HG02943 (cell line): Measurements from ENCODE around the gene BEND6.
"Not testable (repeated sequence)": the region's sequence is repeated elsewhere in the genome, so short reads cannot be mapped to it uniquely, and the experiment has no call there.

Source experiments
- ATAC-seq: cut with Tn5 transposase; IDR thresholded peaks from one replicate; pipeline ENCODE4 v1.9.1; 2021; ENCODE audit warnings: mild to moderate bottlenecking, low read depth, moderate library complexity; ENCODE audit not compliant: unreplicated experiment

BEND6 gene

DNA sequence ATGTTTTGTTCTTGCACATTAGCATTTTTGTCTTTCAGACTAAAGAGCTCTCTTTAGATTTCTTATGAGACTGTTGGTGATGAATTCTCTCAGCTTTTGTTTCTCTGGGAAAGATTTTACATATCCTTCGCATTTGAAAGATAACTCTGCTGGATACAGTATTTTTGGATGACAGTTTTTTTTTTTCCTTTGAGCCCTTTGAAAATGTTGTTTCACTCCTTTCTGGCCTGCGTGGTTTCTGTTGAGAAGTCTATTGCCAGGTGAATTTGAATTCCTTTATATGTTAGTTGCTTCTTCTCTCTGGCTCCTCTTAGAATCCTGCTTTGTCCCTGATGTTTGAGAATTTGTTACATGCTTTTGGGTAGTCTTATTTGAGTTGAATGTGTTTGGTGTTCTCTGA is 69.4 kb downstream of the BEND6 start:
- ATAC-seq, result no peak

DNA sequence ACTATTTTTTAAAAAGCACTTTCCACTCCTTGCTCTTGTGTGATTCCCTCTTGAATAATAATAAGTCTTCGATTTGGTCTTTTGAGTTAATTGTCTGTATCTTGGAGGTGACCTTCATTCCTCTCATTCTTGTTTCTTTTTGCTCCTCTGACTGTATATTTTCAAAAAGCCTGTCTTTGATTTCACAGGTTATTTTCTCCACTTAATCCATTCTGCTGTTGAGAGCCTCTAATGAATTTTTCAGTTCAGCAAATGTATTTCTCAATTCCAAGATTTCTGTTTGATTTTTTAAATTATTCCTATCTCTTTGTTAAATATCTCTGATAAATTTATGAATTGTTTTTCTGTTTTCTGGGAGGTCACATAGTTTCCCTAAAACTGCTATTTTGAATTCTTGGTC is 69.9 kb downstream of the BEND6 start:
- ATAC-seq, result no peak

DNA sequence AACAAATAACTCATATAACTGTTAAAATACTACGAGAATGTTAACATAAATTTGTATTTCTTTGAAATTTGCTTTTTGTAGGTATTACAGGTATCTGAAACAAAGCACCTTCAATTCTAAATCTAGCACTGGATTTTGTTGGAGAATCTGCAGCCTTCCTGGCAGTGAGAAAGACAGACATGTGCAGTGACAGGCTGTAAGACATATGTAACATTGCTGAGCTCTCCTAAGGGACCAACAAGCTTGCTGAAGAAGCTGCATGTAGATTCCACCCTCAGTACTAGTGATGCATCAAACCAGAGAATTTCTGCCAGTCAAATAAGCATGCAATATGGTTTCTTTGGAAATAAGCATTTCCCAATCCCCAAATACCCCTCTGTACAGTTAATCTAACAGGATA is 71.1 kb downstream of the BEND6 start:
- no peak for ATAC-seq

DNA sequence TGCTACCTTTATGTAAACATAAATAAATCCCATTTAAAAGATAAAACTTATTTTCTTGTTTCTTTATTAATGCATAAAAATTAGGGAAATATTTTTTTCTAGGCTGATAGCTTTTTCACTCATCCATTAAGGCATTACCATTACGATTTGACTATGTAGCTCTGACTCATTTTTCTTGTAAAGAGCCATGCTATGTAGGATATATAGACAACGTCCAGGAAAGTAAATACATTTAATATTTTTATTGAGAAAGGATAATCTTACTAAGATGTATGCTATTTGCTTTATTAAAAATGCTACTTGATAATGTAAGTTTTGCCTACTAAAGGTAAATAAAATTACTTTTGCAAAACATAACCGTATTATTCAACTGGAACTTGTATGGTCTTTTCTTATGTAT is 72.4 kb downstream of the BEND6 start:
- no peak for ATAC-seq

DNA sequence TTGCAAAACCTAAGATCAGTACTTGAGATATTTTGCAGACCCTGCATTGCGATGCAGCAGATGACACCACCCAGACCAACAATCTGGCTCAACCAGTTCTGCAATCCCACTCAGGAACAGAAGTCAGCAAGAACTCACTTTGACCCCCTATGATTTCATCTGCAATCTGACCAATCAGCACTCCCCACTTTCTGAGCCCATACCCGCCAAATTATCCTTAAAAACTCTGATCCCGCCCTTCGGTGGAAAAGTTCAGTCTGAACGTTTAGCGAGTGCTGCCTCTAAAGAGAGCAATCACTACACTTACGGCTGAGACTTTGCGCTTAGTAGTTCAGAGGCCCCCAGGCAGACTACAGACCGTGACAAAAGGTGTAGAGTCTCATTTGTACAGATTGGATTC is 74.3 kb downstream of the BEND6 start:
- ATAC-seq, result no peak

DNA sequence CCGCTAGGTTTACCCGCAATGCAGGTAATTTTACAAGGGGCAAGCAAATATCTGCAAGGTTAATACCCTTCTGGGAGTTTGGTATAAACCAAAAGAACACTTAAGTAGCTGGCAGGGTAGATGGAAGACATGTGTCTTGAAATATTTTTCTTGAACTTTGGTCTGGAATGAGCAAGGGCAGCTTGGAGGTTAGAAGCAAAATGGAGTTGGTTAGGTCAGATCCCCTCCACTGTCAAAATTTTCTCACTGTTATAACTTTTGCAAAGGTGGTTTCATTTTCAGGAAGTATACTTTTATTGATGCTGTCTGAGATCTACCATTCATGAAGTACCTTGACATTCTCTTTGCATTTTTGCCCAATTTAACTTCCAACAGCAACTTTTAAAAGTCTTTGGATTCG is 78.3 kb downstream of the BEND6 start:
- ATAC-seq, result no peak

DNA sequence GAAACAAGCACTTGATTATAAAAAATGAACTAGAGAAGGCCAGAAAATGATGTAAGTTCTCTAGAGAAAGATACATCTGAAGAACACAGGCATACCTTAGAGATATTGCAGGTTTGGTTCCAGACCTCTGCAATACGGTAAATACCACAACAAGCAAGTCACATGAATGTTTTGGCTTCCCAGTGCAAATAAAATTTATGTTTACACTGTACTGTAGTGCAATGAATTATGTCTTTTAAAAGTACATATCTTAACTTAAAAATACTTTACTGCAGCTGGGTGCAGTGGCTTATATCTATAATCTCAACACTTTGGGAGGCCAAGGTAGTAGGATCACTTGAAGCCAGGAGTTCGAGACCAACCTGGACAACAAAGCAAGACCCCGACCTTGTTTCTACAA is 80.6 kb downstream of the BEND6 start:
- no peak for ATAC-seq

DNA sequence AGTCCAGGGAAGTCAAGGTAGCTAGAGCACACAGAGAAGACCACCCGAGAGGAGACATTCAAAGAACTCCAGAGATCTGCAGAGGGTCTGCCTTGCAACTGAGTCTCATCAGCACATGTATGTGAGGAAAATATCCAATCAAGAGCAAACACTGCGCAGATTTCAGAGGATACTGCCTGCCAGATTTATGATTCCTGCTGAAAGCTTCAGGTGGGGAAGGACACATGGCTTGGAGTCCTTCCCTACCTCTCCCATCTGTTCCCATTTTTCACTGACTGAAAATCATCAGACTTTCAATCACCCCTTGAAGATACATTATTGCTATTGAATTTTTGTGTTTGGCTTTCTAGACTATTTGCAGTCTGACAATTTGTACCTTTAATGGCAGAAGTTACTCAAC is 84.0 kb downstream of the BEND6 start:
- no peak for ATAC-seq

DNA sequence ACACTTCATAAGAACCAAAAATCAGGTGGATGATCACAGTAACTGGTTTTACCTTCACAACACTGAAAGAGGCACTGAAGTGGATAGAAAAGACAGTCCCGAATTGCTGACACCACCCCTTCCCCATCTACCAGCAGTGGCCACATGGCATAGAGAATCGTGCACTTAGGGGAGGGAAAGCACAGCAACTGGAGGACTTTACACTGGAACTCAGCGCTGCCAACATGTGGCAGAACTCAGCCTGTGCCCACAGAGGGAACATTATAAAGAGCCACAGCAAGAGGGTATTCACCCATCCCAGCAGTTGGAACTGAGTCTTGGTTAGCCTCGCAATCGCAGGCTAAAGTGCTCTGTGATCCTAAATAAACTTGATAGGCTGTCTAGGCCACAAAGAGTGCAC is 85.1 kb downstream of the BEND6 start:
- no peak for ATAC-seq

DNA sequence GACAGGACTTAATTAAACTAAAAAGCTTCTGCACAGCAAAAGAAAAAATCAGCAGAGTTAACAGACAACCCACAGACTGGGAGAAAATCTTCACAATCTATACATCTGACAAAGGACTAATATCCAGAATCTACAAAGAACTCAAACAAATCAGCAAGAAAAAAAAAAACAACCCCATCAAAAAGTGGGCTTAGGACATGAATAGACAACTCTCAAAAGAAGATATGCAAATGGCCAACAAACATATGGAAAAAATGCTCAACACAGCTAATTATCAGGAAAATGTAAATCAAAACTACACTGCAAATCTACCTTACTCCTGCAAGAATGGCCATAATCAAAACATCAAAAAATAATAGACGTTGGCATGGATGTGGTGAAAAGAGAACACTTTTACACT is 89.2 kb downstream of the BEND6 start:
- ATAC-seq, result not testable (repeated sequence)

DNA sequence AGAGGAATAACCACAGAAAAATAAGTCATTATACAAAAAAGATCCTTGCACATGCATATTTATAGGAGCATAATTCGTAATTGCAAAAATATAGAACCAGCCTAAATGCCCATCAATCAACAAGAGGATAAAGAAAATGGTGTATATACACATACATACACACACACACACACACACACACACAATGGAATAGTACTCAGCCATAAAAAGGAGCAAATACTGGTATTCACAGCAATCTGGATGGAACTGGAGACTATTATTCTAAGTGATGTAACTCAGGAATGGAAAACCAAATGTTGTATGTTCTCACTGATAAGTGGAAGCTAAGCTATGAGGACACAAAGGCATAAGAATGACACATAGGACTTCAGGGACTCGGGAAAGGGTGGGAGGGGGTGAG is 89.7 kb downstream of the BEND6 start:
- ATAC-seq, result no peak

DNA sequence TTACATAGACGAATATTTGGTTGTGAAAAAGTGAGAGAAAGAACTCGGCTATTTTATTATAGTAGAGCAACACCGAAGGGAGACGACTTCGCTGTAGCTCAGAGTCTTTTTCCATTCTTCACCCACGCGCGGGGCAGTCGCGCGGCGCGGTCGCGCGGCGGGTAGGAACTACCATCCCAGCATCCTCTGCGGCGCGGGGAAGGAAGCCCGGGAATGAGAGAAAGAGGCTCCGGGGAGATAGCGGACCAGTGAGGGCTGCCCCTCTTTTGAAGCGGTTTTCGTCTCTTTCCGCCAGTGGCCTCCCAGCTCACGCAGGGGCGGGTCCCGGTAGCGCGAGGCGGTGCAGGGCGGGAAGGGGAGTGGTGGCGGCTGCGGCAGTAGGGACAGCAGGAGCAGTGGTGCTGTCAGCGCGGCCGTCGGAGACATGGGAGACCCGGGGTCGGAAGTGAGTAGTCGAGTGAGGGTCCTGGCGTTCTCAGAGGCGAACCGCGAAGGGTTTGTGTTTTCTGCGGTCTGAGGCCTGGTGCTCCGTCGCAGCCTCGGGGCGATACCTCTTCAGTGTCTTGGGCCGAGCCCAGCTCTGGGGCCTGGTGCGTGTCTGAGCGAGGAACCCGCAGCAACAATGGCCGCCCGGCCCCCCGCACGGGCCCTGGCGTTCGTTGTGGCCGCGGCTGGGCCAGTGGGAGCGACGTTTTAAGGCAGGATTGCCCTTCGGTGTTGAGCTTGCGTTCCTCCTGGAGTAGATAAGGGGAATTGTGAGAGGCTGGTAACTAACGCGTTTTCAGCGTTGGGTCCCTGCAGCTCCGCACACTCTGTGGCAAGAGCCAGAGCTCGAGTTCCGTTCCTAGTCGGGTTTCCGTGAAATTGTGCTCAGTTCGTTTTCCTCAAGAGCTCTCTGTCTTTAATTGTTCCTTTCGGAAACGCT is 91.7 kb downstream of the BEND6 start, which contains the start of gene KIAA1586:
Gene KIAA1586 (plus strand): TSS at position 362 of the 925 bp plus-strand sequence. CDS start 63 bp downstream, at position 425.
- peak; percentile 80 for ATAC-seq

DNA sequence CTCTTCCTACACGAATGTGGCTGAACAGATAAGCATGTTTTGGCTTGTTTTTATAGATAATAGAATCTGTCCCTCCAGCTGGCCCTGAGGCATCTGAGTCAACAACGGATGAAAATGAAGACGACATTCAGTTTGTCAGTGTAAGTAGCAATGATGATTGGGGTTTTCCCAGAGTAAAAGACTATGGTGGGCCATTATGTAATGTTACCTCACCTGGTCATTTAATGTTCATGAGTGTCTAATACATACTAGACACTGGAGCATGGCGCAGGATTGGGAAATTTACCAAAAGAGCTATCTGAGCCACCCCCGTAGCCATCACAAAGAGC is 92.3 kb downstream of the BEND6 start:
- peak; percentile 30 for ATAC-seq

DNA sequence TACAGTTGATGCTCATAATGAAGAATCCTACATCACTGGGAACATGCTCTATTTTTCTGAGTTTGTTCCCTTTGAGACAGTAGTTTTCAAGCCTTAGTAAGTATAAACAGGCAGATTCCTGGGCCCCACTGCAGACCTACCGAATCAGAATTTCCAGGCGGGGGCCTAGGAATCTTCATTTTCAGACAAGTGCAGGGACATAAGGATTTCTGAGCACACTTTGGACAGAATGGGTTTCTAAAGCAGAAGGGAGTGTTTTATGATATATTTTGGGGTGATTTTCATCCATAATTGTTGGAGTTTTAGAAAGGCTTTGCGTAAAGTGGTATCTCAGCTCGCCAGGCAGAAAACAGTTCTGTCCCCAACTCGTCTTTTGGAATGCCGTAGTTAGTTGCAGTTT is 93.0 kb downstream of the BEND6 start:
- ATAC-seq, result not testable (repeated sequence)

DNA sequence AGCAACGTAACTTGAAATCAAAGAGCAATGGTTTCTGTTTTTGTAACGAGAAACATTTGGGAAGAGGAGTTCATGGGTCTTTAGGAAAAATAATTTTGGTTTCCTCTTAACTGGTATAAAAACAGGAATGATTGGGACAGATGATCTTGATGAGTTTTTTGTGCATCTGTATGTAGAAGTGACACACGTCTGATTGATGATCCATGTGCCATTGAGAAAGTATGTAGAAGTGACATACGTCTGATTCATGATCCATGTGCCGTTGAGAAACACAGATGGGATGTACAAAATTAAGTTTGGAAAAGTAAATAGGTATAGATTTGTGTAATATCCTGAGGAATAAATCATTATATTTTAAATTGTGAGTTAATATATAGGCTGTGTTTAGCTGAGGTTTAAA is 93.7 kb downstream of the BEND6 start:
- no peak for ATAC-seq

DNA sequence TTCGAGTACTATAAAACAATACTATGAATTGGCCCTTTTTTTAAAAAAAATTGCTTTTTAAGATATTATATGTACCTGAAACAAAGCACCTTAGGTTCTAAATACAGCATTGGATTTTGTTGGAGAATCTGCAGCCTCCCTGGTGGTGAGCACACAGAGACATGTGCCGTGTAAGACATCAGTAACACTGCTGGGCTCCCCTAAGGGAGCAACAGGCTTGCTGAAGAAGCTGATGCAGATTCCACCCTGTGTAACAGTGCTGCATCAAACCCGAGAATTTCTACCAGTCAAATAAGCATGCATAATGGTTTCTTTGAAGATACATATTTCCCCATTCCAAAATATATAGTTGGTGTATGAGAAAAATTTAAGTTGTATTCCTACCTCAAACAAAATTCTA is 108.9 kb downstream of the BEND6 start:
- no peak for ATAC-seq

DNA sequence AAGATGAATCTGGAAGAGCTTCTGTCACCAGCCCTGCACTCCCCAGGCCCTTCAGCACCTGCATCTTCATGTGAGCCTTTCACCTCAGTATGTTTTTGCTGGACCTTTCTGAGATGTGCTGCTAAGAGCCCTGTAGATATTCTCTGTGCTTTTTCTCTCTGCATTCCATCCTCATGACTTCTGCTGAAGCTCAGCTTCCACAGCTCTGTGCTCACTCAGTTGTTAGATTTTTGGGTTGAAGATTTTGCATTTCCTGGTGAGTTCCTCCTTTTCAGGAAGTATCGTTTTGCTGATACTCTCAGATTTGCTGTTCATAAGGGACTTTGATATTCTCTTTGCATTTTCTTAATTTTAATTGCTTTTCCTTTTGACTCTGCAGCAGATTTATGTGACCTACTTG is 109.9 kb downstream of the BEND6 start:
- ATAC-seq, result no peak

DNA sequence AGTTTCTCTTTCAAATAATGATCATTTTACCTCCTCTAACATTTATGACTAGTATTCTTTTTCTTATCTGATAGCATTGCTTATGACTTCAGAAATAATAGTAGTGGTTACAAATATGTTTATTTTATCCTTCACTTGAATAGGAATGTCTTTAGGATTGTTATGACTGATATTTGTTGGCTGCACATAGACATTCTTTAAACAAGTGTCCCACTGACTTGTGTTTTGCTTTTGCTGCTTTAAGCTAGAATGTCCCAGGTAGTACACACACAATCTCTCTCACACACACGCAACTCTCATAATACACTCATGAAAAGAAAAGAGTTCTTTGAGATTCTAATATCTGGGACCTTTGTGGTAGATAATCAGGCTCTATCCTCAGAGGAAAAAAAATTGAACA is 113.2 kb downstream of the BEND6 start:
- ATAC-seq, result no peak

DNA sequence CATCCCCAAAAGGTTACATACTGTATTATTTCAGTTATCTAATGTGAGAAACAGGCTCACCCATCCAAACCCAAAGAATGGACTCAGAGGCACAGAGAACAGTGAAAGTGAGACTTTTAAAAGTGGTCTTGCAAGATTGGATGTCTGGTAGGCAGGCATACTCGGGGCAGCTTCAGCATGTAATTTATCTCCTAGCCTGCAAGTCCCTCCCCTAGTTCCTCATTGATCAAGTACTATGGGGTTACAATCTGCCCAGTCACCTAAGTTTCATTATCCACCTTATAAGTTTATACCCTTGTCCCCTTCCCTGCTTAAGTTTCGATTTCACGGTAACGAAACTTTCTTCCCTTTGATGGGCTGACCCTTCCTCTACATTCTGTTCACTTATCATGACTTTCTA is 114.3 kb downstream of the BEND6 start:
- ATAC-seq, result no peak

DNA sequence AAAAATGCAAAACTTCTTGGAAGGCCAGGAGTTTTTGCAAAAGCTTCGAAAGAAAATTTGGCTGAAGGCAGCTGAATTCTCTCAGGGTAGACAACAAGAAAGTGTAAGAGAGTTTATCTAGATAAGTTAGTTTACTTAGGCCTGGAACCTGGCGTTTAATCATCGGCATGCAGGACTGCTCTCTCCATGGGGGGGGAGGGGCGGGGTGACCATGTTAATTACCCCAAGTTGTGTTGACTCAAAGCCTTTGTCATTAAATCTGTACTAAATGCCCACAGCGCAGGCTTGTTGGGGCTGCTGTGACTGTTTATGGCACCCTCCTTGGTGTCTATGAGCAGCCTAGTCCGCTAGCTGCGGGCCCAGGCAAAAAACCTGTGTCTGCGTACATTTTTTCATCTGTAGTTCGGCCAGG is 115.0 kb downstream of the BEND6 start:
- no peak for ATAC-seq

DNA sequence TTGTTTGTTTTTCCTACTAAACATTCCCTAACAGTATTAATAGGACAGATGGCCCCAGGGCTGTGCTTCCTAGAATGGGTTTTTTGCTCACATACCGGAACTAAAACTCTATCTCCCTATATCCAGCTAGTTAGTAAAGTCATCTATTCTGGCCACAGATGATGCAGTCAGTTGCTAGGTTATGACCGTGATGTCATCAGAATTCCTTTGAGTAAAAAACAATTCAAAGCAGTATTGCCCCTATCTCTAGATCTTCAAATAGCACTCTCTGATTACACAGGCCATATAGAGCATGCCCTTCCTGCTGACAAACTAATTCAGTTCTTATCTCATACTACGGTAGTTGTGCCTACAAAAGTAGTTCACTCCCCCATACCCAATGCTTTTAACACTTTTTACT is 117.2 kb downstream of the BEND6 start:
- ATAC-seq, result no peak

DNA sequence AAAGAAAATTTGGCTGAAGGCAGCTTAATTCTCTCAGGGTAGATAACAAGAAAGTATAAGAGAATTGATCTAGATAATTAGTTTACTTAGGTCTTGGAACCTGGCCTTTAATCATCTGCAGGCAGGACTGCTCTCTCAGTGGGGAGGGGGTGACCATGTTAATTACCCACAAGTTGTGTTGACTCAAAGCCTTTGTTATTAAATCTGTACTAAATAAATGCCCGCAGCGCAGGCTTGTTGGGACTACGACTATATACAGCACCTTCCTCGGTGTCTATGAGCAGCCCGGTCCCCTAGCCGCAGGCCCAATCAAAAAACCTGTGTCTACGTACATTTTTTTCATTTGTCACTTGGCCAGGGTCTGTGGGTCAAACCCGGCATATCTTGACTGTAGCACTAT is 119.5 kb downstream of the BEND6 start:
- no peak for ATAC-seq

DNA sequence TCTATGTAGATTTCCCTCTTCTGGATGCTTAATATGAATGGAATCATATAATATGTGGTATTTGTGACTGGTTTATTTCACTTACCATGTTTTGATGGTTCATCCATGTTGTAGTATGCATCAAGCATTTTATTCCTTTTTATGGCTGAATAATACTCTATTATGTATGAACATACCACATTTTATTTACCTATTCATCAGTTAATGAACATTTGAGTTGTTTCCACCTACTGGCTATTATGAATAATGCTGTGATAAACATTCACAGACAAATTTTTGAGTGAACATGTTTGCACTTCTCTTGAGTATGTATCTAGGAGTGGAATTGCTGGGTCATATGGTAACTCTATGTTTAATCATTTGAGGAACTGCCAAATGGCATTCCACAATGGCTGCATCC is 120.2 kb downstream of the BEND6 start:
- no peak for ATAC-seq
